ENCODE measurements around the gene PIGN.

GRCh38 chr18:62210138-62210537, 23.3 kb upstream of the PIGN start:
- TF ChIP-seq REST (IDR thresholded peaks at IDR 0.05; ENCODE audit: borderline replicate concordance) (no peak), EP300 (conservative IDR thresholded peaks at IDR 0.05; ENCODE audit: poor library complexity, severe bottlenecking) (no peak), CTCF (IDR thresholded peaks at IDR 0.05; ENCODE audit: poor library complexity, severe bottlenecking) (no peak), POLR2AphosphoS5 (IDR thresholded peaks at IDR 0.05) (no peak), RAD21 (conservative IDR thresholded peaks at IDR 0.05) (no peak), TAF1 (IDR thresholded peaks at IDR 0.05; ENCODE audit: low read depth) (no peak), EZH2 (IDR thresholded peaks at IDR 0.05; ENCODE audit: borderline replicate concordance, insufficient read depth, low read length, poor library complexity, severe bottlenecking) (no peak), SMC3 (conservative IDR thresholded peaks at IDR 0.05; ENCODE audit: poor library complexity) (no peak)

Measured in neural cell (in vitro differentiated cells).